Islet of Langerhans (tissue), 1 donor: ENCODE data around the gene ADGRL3.

ENCODE experiments used
- FAIRE-seq: peaks from one replicate; lab custom pipeline; 2011; peaks lifted over from hg19 to GRCh38; lab: Jason Lieb, UNC

Gene ADGRL3

GRCh38 chr4:61997831-61998230 is 797.7 kb downstream of the ADGRL3 start:
- FAIRE-seq: no peak

GRCh38 chr4:62003695-62004094 is 803.6 kb downstream of the ADGRL3 start:
- no peak for FAIRE-seq

- no peak for FAIRE-seq
Measured at GRCh38 chr4:62004881-62005280, 804.8 kb downstream of the ADGRL3 start.

DNA sequence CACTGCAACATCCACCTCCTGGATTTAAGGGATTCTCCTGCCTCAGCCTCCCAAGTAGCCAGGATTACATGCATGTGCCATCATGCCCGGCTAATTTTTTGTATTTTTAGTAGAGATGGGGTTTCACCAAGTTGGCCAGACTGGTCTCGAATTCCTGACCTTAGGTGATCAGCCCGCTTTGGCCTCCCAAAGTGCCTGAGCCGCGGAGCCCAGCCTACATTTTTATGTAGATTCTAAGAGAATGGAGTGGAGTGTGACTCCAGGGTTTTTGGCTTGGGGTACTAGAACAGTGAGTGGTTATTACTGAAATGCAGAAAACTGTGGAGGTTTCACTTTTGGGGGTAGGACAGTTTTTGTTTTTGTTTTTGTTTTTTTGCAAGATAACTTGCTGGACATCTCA is 806.0 kb downstream of the ADGRL3 start:
- FAIRE-seq: no peak

- FAIRE-seq: no peak
Measured at GRCh38 chr4:62015043-62015739, 815.1 kb downstream of the ADGRL3 start.

DNA sequence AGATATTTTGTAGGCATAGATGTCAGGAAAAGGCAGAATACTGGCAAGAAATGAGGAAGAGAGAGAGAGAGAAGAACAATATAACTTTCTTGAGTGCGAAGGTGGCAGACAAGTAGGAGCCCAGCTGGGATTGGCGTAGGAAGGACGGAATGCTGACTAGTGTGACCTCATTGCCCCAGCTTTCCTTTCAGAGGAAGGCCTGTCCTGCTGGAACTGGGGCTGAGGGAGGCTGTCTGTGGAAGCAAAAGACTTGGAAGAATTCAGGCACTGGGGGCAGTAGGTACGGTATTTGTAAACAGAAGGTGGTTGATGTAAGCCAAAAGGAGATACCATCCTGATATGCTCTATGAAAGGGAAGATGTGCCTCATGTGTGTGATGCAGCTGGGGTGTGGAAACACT is 818.4 kb downstream of the ADGRL3 start:
- FAIRE-seq: no peak

DNA sequence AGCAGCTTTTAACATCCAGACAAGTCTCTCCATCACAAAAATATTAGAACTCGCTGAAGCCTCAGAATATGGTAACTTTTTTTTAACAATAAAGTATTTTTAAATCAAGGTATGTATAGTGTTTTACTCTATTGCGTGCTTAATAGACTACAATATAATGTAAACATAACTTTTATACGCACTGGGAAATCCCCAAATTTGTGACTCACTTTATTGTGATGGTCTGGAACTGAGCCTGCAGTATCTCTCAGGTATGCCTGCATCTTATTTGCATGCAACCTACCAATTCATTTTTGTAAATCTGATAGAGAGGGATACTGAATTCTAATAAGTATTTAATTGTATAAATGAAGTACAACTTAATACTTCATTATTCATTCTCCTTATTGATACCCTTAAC is 823.5 kb downstream of the ADGRL3 start:
- FAIRE-seq: no peak

DNA sequence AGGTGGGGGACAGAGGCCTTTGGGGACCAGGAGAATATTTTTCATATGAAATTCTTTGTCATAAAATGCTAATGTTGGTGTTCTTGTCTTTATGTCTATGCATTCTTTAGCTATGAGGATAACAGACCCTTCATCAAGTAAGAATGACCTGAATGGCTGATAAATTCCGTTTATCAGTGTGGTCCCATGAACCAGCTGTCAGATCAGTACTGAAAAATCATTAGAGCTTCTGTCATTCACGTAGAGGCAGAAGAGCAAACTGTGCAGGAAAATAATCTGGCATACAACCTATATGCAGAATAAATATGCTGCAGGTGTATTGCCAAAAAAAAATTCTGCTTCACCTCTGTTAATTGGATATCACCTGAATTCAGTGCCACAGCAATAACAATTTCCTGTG is 828.6 kb downstream of the ADGRL3 start:
- no peak for FAIRE-seq

DNA sequence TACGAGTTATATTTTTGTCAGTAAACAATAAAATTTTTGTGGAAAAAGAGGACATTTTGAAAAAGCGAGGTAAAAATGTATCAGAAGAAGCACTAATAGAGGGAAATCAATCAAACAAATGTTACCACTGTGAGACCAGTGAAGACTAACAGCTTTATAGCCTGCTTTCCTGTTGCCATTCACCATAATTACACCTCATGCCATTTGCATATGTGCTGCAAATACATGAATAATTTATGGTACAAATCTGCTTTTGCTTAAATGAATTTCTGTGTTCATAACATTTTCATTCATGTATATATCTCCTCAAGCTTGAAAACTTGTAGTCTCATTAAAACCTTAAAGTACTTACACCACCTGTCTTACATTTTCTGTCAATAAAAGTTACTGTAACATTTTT is 830.8 kb downstream of the ADGRL3 start:
- FAIRE-seq: no peak

- no peak for FAIRE-seq
Measured at GRCh38 chr4:62037571-62037970, 837.4 kb downstream of the ADGRL3 start.

DNA sequence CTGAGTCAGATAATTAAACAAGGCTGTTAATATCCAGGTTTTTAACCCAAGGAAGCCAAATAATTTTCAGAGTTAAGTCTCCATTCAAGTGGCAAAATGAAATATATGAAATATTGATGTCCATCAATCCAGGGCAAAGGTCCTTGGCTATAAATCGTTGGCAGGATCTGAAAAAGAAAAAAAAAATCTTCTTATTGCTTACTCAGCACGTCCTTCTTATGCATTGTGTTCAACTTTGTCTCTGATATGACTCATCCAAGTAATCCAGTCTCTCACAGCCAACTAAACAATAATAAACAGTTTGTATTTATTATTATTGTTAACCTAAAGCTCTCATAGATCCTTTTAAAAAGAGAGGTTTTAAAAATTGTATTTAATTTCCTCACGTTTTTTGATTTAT is 851.2 kb downstream of the ADGRL3 start:
- FAIRE-seq: no peak

- FAIRE-seq: no peak
Measured at GRCh38 chr4:62053974-62054373, 853.8 kb downstream of the ADGRL3 start.

GRCh38 chr4:62057031-62057430 is 856.9 kb downstream of the ADGRL3 start:
- no peak for FAIRE-seq

DNA sequence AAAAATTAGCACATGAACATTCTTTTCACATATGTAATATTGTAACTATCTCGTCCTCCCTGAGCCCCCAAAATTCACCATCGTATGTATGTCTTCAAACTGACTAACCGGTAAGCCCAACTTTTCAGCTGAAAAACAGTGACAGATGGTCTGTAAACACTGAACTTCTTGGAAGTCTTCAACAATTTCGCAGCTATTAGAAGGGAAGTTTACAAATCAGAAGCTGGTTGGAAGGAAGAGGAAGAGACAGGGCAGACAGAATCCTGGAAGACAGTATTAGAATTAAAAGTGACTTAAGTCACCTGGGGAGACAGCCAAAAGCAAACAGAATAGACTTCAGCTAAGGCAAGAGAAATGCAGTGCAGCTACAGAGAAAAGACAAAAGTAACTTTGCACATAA is 858.4 kb downstream of the ADGRL3 start:
- no peak for FAIRE-seq

- no peak for FAIRE-seq
Measured at GRCh38 chr4:62070291-62070852, 870.2 kb downstream of the ADGRL3 start.

GRCh38 chr4:62075089-62075488 is 875.0 kb downstream of the ADGRL3 start:
- no peak for FAIRE-seq

DNA sequence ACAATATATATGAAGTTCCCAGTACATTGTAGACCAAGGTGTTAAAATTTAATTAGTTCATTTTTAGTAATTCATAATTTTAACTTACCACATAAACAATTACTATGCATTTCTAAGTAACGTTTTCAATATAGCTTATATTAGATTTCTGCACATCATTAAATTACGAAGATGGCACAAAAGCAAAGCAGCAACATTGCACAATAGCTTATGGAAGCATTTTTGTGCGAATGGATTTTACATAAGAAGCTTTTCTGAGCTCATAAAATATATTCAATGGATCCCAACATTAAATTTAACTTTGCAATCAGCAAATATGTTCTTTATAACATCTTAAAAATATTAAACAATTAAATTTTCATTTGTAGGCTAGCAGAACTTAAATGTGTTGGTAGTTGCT is 875.4 kb downstream of the ADGRL3 start:
- FAIRE-seq: no peak

DNA sequence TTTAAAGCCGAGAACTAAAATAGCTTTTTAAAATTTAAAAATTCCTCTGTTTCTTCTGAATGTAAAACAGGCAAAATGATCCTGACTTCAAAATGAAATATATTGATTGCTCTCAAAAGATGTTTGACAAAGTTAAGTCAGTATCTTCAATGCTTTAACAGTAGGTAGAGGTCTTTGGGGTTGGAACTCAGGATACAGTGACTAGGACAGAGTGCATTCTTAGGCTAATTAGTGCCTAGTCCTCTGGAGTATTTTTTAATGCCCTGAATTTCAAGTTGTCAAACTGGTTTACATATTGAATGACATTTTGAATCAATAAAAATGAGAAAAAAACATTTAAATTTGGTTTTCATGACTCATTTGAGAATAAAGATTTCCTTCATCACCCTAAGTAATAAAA is 877.3 kb downstream of the ADGRL3 start:
- FAIRE-seq: no peak

GRCh38 chr4:62080431-62080830 is 880.3 kb downstream of the ADGRL3 start:
- FAIRE-seq: no peak

- FAIRE-seq: no peak
Measured at GRCh38 chr4:62087706-62088105, 887.6 kb downstream of the ADGRL3 start.

DNA sequence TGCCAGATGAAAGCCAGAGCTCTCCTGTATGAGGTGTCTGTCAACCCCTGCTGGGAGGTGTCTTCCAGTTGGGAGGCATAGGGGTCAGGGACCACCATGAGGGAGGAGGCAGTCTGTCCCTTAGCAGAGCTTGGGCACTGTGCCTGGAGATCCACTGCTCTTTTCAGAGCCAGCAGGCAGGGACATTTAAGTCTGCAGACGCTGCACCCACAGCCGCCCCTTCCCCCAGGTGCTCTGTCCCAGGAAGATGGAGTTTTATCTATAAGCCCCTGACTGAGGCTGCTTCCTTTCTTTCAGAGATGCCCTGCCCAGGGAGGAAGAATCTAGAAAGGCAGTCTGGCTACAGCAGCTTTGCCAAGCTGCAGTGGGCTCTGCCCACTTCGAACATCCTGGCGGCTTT is 893.6 kb downstream of the ADGRL3 start:
- no peak for FAIRE-seq

GRCh38 chr4:62096881-62097280 is 896.8 kb downstream of the ADGRL3 start:
- FAIRE-seq: no peak

- no peak for FAIRE-seq
Measured at GRCh38 chr4:62115216-62115615, 915.1 kb downstream of the ADGRL3 start.

DNA sequence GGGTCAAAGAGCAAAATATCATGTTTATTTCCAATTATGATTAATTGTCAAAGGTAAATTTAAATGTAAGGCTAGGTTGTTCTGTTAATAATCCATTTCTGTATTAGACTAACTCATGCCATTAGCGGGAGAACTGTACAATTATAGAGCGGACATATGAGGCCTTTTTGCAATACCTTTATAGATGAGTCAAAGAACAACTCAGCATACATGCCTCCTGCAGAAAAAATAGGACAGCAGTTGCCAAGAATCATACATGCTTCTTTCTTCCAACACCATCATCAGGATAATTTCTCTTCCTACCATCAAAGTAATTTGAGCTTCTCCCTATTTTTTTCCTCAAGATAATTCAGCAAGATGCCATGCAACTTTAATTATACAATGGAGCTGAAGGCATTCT is 917.8 kb downstream of the ADGRL3 start:
- FAIRE-seq: no peak

- FAIRE-seq: no peak
Measured at GRCh38 chr4:62118558-62118957, 918.4 kb downstream of the ADGRL3 start.
